Fibroblast of lung (primary cell): ENCODE data around the gene CPSF3. TPM values are rescaled to one million over a fixed set of nuclear protein-coding genes. Genes with fewer than 3 reads are reported as not detected.
A peak's percentile ranks its signal among the peaks of the same experiment; 100 is the strongest.

Experiments
- DNase-seq, 2 donors: peaks; one replicate each; pipeline versions ENCODE4 v3.0.0 to v3.0.0-alpha.2; 2010; ENCODE audit warnings: low read depth in 2 of 2
- H2AFZ ChIP-seq: 2 replicates; pipeline ENCODE4 v1.5.1; 2012; ENCODE audit warnings: low read length, control low read depth, inconsistent platforms
- H3K27ac ChIP-seq: 2 replicates; pipeline ENCODE4 v1.5.1; 2011; ENCODE audit warnings: low read length, control low read depth; ENCODE audit not compliant: insufficient read depth
- H3K27me3 ChIP-seq: 2 replicates; pipeline ENCODE4 v1.5.1; 2011; ENCODE audit warnings: mild to moderate bottlenecking, low read length; ENCODE audit not compliant: control insufficient read depth, insufficient read depth
- H3K36me3 ChIP-seq: 2 replicates; pipeline ENCODE4 v1.5.1; 2011; ENCODE audit warnings: low read length; ENCODE audit not compliant: control insufficient read depth, insufficient read depth
- H3K4me1 ChIP-seq: 2 replicates; pipeline ENCODE4 v1.5.1; 2011; ENCODE audit warnings: low read length; ENCODE audit not compliant: control insufficient read depth, insufficient read depth; ENCODE audit errors: extremely low read depth
- H3K4me2 ChIP-seq: 2 replicates; pipeline ENCODE4 v1.5.1; 2011; ENCODE audit warnings: low read length, control low read depth; ENCODE audit not compliant: insufficient read depth; ENCODE audit errors: extremely low read depth
- H3K4me3 ChIP-seq, 4 experiments: fragments of 200-600 bp in 1 of 4; sonication (generic) in 1 of 4; replicated peaks in 1 of 4; 2 replicates each; pipeline ENCODE4 v1.5.1; 2011 to 2016; ENCODE audit warnings: low read length in 4 of 4, low read depth in 3 of 4, mild to moderate bottlenecking in 3 of 4, control low read depth in 2 of 4, inconsistent platforms in 1 of 4, mixed read lengths in 1 of 4; ENCODE audit not compliant: insufficient read depth in 1 of 4; ENCODE audit errors: control extremely low read depth in 1 of 4
- H3K79me2 ChIP-seq: 2 replicates; pipeline ENCODE4 v1.5.1; 2012; ENCODE audit warnings: mild to moderate bottlenecking, low read length, inconsistent platforms; ENCODE audit not compliant: control insufficient read depth, insufficient read depth
- H3K9ac ChIP-seq: 2 replicates; pipeline ENCODE4 v1.5.1; 2011; ENCODE audit warnings: mild to moderate bottlenecking, low read length, control low read depth; ENCODE audit not compliant: insufficient read depth
- H3K9me3 ChIP-seq: 2 replicates; pipeline ENCODE4 v1.5.1; 2012; ENCODE audit warnings: low read depth, low read length; ENCODE audit not compliant: control insufficient read depth, insufficient read depth
- H4K20me1 ChIP-seq: 2 replicates; pipeline ENCODE4 v1.5.1; 2011; ENCODE audit warnings: low read length; ENCODE audit not compliant: control insufficient read depth, insufficient read depth; ENCODE audit errors: extremely low read depth
- CTCF ChIP-seq, 2 donors: IDR thresholded peaks in 1 of 2; conservative IDR thresholded peaks in 1 of 2; 1 replicate in 1 of 2; 2 replicates in 1 of 2; pipeline ENCODE4 v1.5.1; 2011 to 2012; ENCODE audit warnings: low read length in 2 of 2, control low read depth in 1 of 2, inconsistent platforms in 1 of 2, low read depth in 1 of 2, mild to moderate bottlenecking in 1 of 2
- EZH2 ChIP-seq: IDR thresholded peaks from 2 replicates; pipeline ENCODE4 v1.5.1; 2012; ENCODE audit warnings: low read length, control low read depth, mild to moderate bottlenecking; ENCODE audit errors: missing control alignments
- polyA minus RNA-seq: library from RNA; depleted of rRNA, polyadenylated mRNA; stranded (reverse); fragments of >200 nt; gene quantifications from 2 replicates; pipeline ENCODE4 v1.2.3, GENCODE V29; 2011; ENCODE audit warnings: low replicate concordance
- polyA plus RNA-seq, 2 donors: library from polyadenylated mRNA; depleted of rRNA in 1 of 2; stranded (reverse) in 1 of 2; unstranded in 1 of 2; fragments of >200 nt; gene quantifications; 2 replicates each; pipeline ENCODE4 v1.2.1, GENCODE V29; 2011 to 2012; ENCODE audit warnings: missing spikeins in 1 of 2
- total RNA-seq: library from RNA; depleted of rRNA; stranded (reverse); fragments of >200 nt; gene quantifications from 2 replicates; pipeline ENCODE4 v1.2.1, GENCODE V29; 2014

The CPSF3 gene
- total RNA-seq (46.2 and 53.0 TPM in 2 replicates), polyA plus RNA-seq (48.6 and 54.1 TPM in 2 replicates), polyA minus RNA-seq (10.1 and 21.8 TPM in 2 replicates)
- polyA plus RNA-seq (2012) = 38.9 and 49.5 TPM in 2 replicates

- peak; percentile 95 to 97 for DNase-seq
- TF ChIP-seq CTCF (conservative IDR thresholded peaks at IDR 0.05 in 1 of 2, IDR thresholded peaks at IDR 0.05 in 1 of 2; ENCODE audit: low read depth in 1 of 2, low read length in 2 of 2) (no peak), EZH2 (no peak)
- peaks cover 65% of the 10 kb centered on the region for H3K79me2 ChIP-seq
- H4K20me1 ChIP-seq = no peaks in the 10 kb centered on the region
- H3K4me1 ChIP-seq = peaks cover 5% of the 10 kb centered on the region
- H3K4me3 ChIP-seq = peak within 1 kb of the TSS; percentile 67 to 95 (median 84)
- no peaks in the 10 kb centered on the region for H3K9me3 ChIP-seq
- H2AFZ ChIP-seq = peak within 1 kb of the TSS; percentile 97
- H3K9ac ChIP-seq = peak within 1 kb of the TSS; percentile 91
- H3K36me3 ChIP-seq = no peaks in the 10 kb centered on the region
- H3K4me2 ChIP-seq = peak within 1 kb of the TSS; percentile 97
- H3K27ac ChIP-seq = peak within 1 kb of the TSS; percentile 84
- H3K27me3 ChIP-seq = no peaks in the 10 kb centered on the region
Observed at GRCh38 chr2:9423100-9423921, at the start of gene CPSF3, which contains the start of gene ITGB1BP1. CPSF3 (plus strand) TSS chr2:9423654; CDS start chr2:9423774, 120 bp downstream. ITGB1BP1 (minus strand) TSS chr2:9423528; CDS start chr2:9418697, 4,831 bp downstream.

- Histone ChIP-seq H3K9ac (no peak overlapping the region), H3K79me2 (no peaks in the 10 kb centered on the region), H4K20me1 (no peaks in the 10 kb centered on the region), H3K27ac (no peak overlapping the region), H2AFZ (no peak overlapping the region), H3K36me3 (peaks cover 10% of the 10 kb centered on the region), H3K4me2 (no peak overlapping the region), H3K9me3 (no peaks in the 10 kb centered on the region), H3K27me3 (no peaks in the 10 kb centered on the region), H3K4me1 (peaks cover 20% of the 10 kb centered on the region), H3K4me3 (no peak overlapping the region)
- DNase-seq = no peak
- TF ChIP-seq CTCF (conservative IDR thresholded peaks at IDR 0.05 in 1 of 2, IDR thresholded peaks at IDR 0.05 in 1 of 2; ENCODE audit: low read depth in 1 of 2, low read length in 2 of 2) (no peak), EZH2 (no peak)
Observed at GRCh38 chr2:9374071-9374730, 49.3 kb upstream of the CPSF3 start.

DNA sequence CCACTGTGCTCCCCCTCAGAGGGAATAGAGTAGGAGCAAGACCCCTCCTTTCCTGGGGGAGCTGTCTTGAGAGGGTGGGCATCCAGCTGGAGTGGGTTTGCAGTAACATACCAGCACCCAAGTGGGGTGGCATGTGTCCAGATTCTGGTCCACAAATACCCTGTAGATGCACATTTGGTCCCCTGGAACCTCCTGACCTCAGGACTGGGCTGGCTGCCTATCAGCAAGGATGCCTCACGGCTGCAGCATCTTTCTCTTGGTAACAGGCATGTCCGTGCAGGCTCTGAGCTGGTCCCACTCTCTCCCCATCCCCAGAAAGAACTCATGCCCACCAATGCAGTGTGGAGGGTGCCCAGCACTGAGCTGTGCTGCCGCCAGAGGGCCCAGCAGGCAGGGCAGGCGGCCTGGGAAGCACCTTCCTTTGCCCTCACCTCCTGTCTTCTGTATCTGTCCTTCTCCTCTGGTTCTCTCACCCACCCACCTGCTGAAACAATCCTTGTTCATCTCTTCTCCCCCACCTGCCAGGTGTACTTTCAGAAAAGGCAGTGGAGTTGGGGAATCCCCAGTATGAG lies 47.5 kb upstream of the CPSF3 start:
- DNase-seq = no peak
- Histone ChIP-seq H3K4me1 (peaks cover 23% of the 10 kb centered on the region), H3K79me2 (no peaks in the 10 kb centered on the region), H3K4me2 (no peak overlapping the region), H3K4me3 (no peak overlapping the region), H3K9ac (no peak overlapping the region), H3K9me3 (no peaks in the 10 kb centered on the region), H3K27ac (no peak overlapping the region), H2AFZ (no peak overlapping the region), H4K20me1 (no peaks in the 10 kb centered on the region), H3K27me3 (no peaks in the 10 kb centered on the region), H3K36me3 (peaks cover 12% of the 10 kb centered on the region)
- no peak for TF ChIP-seq EZH2
- TF ChIP-seq CTCF (conservative IDR thresholded peaks at IDR 0.05 in 1 of 2, IDR thresholded peaks at IDR 0.05 in 1 of 2; ENCODE audit: low read depth in 1 of 2, low read length in 2 of 2) = no peak
